Endothelial cell of umbilical vein (primary cell): ENCODE measurements around the gene FLRT2. TPM values are rescaled to one million over a fixed set of nuclear protein-coding genes. Genes with fewer than 3 reads are reported as not detected.

Experiments
- BruUV-seq: library from RNA; stranded (reverse); fragments of 400-500 nt; replicated peaks from 2 replicates; lab custom pipeline; 2021; lab: Mats Ljungman, UMichigan
- CTCF ChIA-PET: fragments of 300-600, 350-600 bp; sonication (Branson Sonifier 250); formaldehyde crosslinking; loops from one replicate; lab custom pipeline; 2021; ENCODE audit warnings: antibody characterized with exemption, inconsistent platforms; lab: Charles Lee
- POLR2A ChIA-PET: fragments of 300-600, 350-600 bp; sonication (Branson Sonifier 250); formaldehyde crosslinking; loops from one replicate; lab custom pipeline; 2021; ENCODE audit warnings: antibody characterized with exemption, inconsistent platforms; lab: Charles Lee
- DNase-seq: peaks from one replicate; pipeline ENCODE4 v3.0.0-alpha.2; 2011; ENCODE audit warnings: low read depth, low spot score
- FAIRE-seq: peaks from 2 replicates; lab custom pipeline; 2011; peaks lifted over from hg19 to GRCh38; lab: Jason Lieb, UNC
- H2AFZ ChIP-seq: 2 replicates; pipeline ENCODE4 v1.6.0; 2012; ENCODE audit warnings: low read depth, low read length, control low read depth, inconsistent platforms
- H3K27ac ChIP-seq: 2 replicates; pipeline ENCODE4 v1.5.1; 2011; ENCODE audit warnings: low read depth, mild to moderate bottlenecking, control low read depth, low read length, moderate library complexity; ENCODE audit not compliant: insufficient read depth
- H3K27me3 ChIP-seq, 2 experiments: 2 replicates each; pipeline versions ENCODE4 v1.6.0 to v1.6.1; 2011; ENCODE audit warnings: low read length in 2 of 2, mixed read lengths in 1 of 2; ENCODE audit not compliant: control insufficient read depth in 2 of 2, insufficient read depth in 2 of 2
- H3K36me3 ChIP-seq, 2 experiments: 2 replicates in 1 of 2; 3 replicates in 1 of 2; pipeline ENCODE4 v1.5.1; 2011; ENCODE audit warnings: low read length in 2 of 2, mild to moderate bottlenecking in 1 of 2, moderate library complexity in 1 of 2; ENCODE audit not compliant: control insufficient read depth in 2 of 2, insufficient read depth in 2 of 2; ENCODE audit errors: extremely low read depth in 1 of 2
- H3K4me1 ChIP-seq: 3 replicates; pipeline ENCODE4 v1.5.1; 2011; ENCODE audit warnings: mild to moderate bottlenecking, low read length; ENCODE audit not compliant: control insufficient read depth, insufficient read depth; ENCODE audit errors: extremely low read depth
- H3K4me2 ChIP-seq: 2 replicates; pipeline ENCODE4 v1.6.1; 2011; ENCODE audit warnings: low read length, control low read depth, mixed read lengths; ENCODE audit not compliant: insufficient read depth
- H3K4me3 ChIP-seq, 3 experiments: fragments of 200-600 bp in 1 of 3; sonication (generic), shearing (Covaris generic) in 1 of 3; replicated peaks in 1 of 3; 2 replicates each; pipeline ENCODE4 v1.5.1; 2011 to 2016; ENCODE audit warnings: control low read depth in 3 of 3, low read length in 3 of 3, mild to moderate bottlenecking in 2 of 3, inconsistent platforms in 1 of 3, low read depth in 1 of 3, moderate library complexity in 1 of 3; ENCODE audit not compliant: insufficient read depth in 1 of 3
- H3K79me2 ChIP-seq: 2 replicates; pipeline ENCODE4 v1.6.0; 2012; ENCODE audit warnings: low read length, inconsistent platforms; ENCODE audit not compliant: control insufficient read depth, insufficient read depth
- H3K9ac ChIP-seq: replicated peaks from 2 replicates; pipeline ENCODE3; 2011; ENCODE audit warnings: low read length, control low read depth; ENCODE audit not compliant: insufficient read depth; ENCODE audit errors: extremely low read depth
- H3K9me1 ChIP-seq: replicated peaks from 3 replicates; pipeline ENCODE4 v1.6.0; 2011; ENCODE audit warnings: mild to moderate bottlenecking, low read length; ENCODE audit not compliant: control insufficient read depth, insufficient read depth; ENCODE audit errors: extremely low read depth
- H3K9me3 ChIP-seq: replicated peaks from 2 replicates; pipeline ENCODE4 v1.5.1; 2012; ENCODE audit warnings: low read length, inconsistent platforms; ENCODE audit not compliant: control insufficient read depth, insufficient read depth
- H4K20me1 ChIP-seq: replicated peaks from 2 replicates; pipeline ENCODE3; 2011; ENCODE audit warnings: mild to moderate bottlenecking, low read length; ENCODE audit not compliant: control insufficient read depth, insufficient read depth; ENCODE audit errors: extremely low read depth
- CTCF ChIP-seq, 2 donors: IDR thresholded peaks; 1 replicate in 1 of 2; 2 replicates in 1 of 2; pipeline ENCODE4 v1.5.1; 2011; ENCODE audit warnings: low read length in 2 of 2, mild to moderate bottlenecking in 2 of 2, moderate library complexity in 2 of 2, control low read depth in 1 of 2, inconsistent platforms in 1 of 2, low read depth in 1 of 2; ENCODE audit not compliant: insufficient read depth in 1 of 2; ENCODE audit errors: extremely low read depth in 1 of 2
- EZH2 ChIP-seq: IDR thresholded peaks from 2 replicates; pipeline ENCODE4 v1.6.1; 2012; ENCODE audit warnings: borderline replicate concordance, low read depth, mild to moderate bottlenecking, moderate library complexity, low read length, inconsistent platforms; ENCODE audit not compliant: severe bottlenecking
- FOS ChIP-seq: IDR thresholded peaks from 2 replicates; pipeline ENCODE4 v1.6.1; 2011; ENCODE audit warnings: mild to moderate bottlenecking, low read length, moderate library complexity, borderline replicate concordance; ENCODE audit not compliant: insufficient read depth
- GATA2 ChIP-seq: IDR thresholded peaks from 2 replicates; pipeline ENCODE4 v1.7.0; 2011; ENCODE audit warnings: low read depth, mild to moderate bottlenecking, moderate library complexity, mixed read lengths, low read length; ENCODE audit not compliant: insufficient read length, insufficient read depth
- JUN ChIP-seq: IDR thresholded peaks from 2 replicates; pipeline ENCODE4 v1.6.1; 2011; ENCODE audit warnings: borderline replicate concordance, low read depth; ENCODE audit not compliant: insufficient read length, insufficient read depth
- MYC ChIP-seq: IDR thresholded peaks from one replicate; pipeline ENCODE4 v1.6.1; 2011; ENCODE audit warnings: mild to moderate bottlenecking, low read depth, low read length
- POLR2A ChIP-seq: IDR thresholded peaks from 2 replicates; pipeline ENCODE4 v1.6.1; 2012; ENCODE audit warnings: low read depth, mild to moderate bottlenecking, control low read depth, low read length
- POLR2AphosphoS5 ChIP-seq: IDR thresholded peaks from 2 replicates; pipeline ENCODE4 v1.6.1; 2012; ENCODE audit warnings: low read depth, mild to moderate bottlenecking, control low read depth, low read length, moderate library complexity; ENCODE audit not compliant: insufficient read depth
- dilution Hi-C: fragments of 300-500 bp; cut with MboI; formaldehyde crosslinking; loops from one replicate; pipeline ENCODE4 v1.15.0; 2019; ENCODE audit warnings: low sequenced_read_pairs; ENCODE audit not compliant: extremely low pct_ligation_motif_present
- intact Hi-C: fragments of 100-400 bp; cut with micrococcal nuclease; formaldehyde crosslinking; loops from one replicate; pipeline ENCODE4 v1.10.0; 2022
- polyA plus RNA-seq, 4 experiments: library from polyadenylated mRNA; depleted of rRNA in 3 of 4; stranded (reverse) in 3 of 4; unstranded in 1 of 4; fragments of >200 nt; gene quantifications; 2 replicates each; pipeline versions ENCODE4 v1.2.1 to v1.2.3, GENCODE V29; 2011 to 2012; ENCODE audit warnings: missing spikeins in 1 of 4
- total RNA-seq: library from RNA; stranded (reverse); gene quantifications from 2 replicates; pipeline ENCODE4 v1.2.3, GENCODE V29; 2021
- TF ChIP-seq, protein P1 (sequence below): IDR thresholded peaks from 2 replicates; pipeline ENCODE4 v1.6.1; 2011; ENCODE audit not compliant: insufficient read depth, insufficient read length

FLRT2 gene
- total and polyA plus RNA-seq, 2 donors (not counting 3 experiments of a cell fraction or from before 2014, with no cell fraction given) = 202 to 229 TPM

GRCh38 chr14:85542623-85543022 lies 12.7 kb downstream of the FLRT2 start:
- no peak overlapping the region for H3K4me3 ChIP-seq
- no peak for FAIRE-seq
- no peak overlapping the region for H3K27ac ChIP-seq
- H4K20me1 ChIP-seq = peaks cover 38% of the 10 kb centered on the region
- peaks cover 7% of the 10 kb centered on the region for H3K4me1 ChIP-seq
- POLR2A ChIA-PET = no interaction called here
- dilution Hi-C loops = no loop called here
- H3K9me3 ChIP-seq = no peaks in the 10 kb centered on the region
- H3K27me3 ChIP-seq = no peaks in the 10 kb centered on the region
- H3K79me2 ChIP-seq = peaks cover 57% of the 10 kb centered on the region
- H3K4me2 ChIP-seq = no peak overlapping the region
- no peak overlapping the region for H2AFZ ChIP-seq
- CTCF ChIA-PET = no interaction called here
- no TSS peak for BruUV-seq
- H3K36me3 ChIP-seq = peaks cover 22 to 23% of the 10 kb centered on the region in 2 experiments
- no peak overlapping the region for H3K9ac ChIP-seq
- TF ChIP-seq GATA2 (no peak), POLR2AphosphoS5 (no peak), FOS (no peak), MYC (no peak), POLR2A (no peak), CTCF (IDR thresholded peaks at IDR 0.05; ENCODE audit: extremely low read depth in 1 of 2, insufficient read depth in 1 of 2, low read depth in 1 of 2, low read length in 2 of 2) (no peak)
- peaks cover 3% of the 10 kb centered on the region for H3K9me1 ChIP-seq
- intact Hi-C loops = no loop called here
- no peak for DNase-seq

- Histone ChIP-seq H3K27me3 (no peaks in the 10 kb centered on the region), H3K9me1 (peaks cover 3% of the 10 kb centered on the region), H3K79me2 (peaks cover 40% of the 10 kb centered on the region), H3K4me3 (no peak overlapping the region), H4K20me1 (peaks cover 24% of the 10 kb centered on the region), H3K4me2 (no peak overlapping the region), H2AFZ (no peak overlapping the region), H3K9me3 (no peaks in the 10 kb centered on the region), H3K27ac (no peak overlapping the region), H3K4me1 (no peaks in the 10 kb centered on the region), H3K36me3 (peaks cover 29 to 36% of the 10 kb centered on the region in 2 experiments), H3K9ac (no peak overlapping the region)
- BruUV-seq = no TSS peak
- ChIA-PET POLR2A (no interaction called here), CTCF (interaction anchor here (0.9 kb wide), 1 partner anchor 9 kb away, joined by 4 read pairs; no protein-coding TSS in a partner anchor)
- TF ChIP-seq, protein P1, sequence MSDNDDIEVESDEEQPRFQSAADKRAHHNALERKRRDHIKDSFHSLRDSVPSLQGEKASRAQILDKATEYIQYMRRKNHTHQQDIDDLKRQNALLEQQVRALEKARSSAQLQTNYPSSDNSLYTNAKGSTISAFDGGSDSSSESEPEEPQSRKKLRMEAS = no peak
- no peak for TF ChIP-seq JUN
- TF ChIP-seq CTCF (IDR thresholded peaks at IDR 0.05; ENCODE audit: extremely low read depth in 1 of 2, insufficient read depth in 1 of 2, low read depth in 1 of 2, low read length in 2 of 2) = no peak
- no peak for TF ChIP-seq EZH2
- TF ChIP-seq POLR2AphosphoS5 = no peak
- TF ChIP-seq GATA2 = no peak
- TF ChIP-seq FOS = no peak
- no peak for TF ChIP-seq POLR2A
- no peak for TF ChIP-seq MYC
- no peak for DNase-seq
- intact Hi-C loops = no loop called here
- dilution Hi-C loops = no loop called here
- no peak for FAIRE-seq
These were observed 15.8 kb downstream of the FLRT2 start for GRCh38 chr14:85545738-85546137.
